Activated CD8-positive, alpha-beta memory T cell treated with anti-CD3 and anti-CD28 coated beads, Interleukin-2, amount 10 ng/mL, durations not matched to agents 7 days and 5 days (primary cell): Measurements from ENCODE around the gene FAH. TPM values are rescaled to one million over a fixed set of nuclear protein-coding genes. Genes with fewer than 3 reads are reported as not detected.
"Not testable (repeated sequence)": the region's sequence is repeated elsewhere in the genome, so short reads cannot be mapped to it uniquely, and the experiment has no call there.

Experiments
- ATAC-seq: fragments of 150-1000 bp; cut with Tn5 transposase; one replicate; pipeline ENCODE4 v1.10.0; 2021; ENCODE audit warnings: moderate library complexity
- CTCF ChIA-PET: fragments of 350-600 bp; sonication (Branson Sonifier 250); formaldehyde crosslinking; loops from one replicate; lab custom pipeline; 2021; ENCODE audit warnings: antibody characterized with exemption; lab: Charles Lee
- DNase-seq: peaks from one replicate; pipeline ENCODE4 v3.0.0-alpha.2; 2020
- H3K27ac Mint-ChIP-seq: one replicate; pipeline ENCODE4 v1.8.0; 2021; ENCODE audit warnings: mild to moderate bottlenecking, mixed read lengths
- H3K27me3 Mint-ChIP-seq: one replicate; pipeline ENCODE4 v1.8.0; 2021; ENCODE audit warnings: mixed read lengths
- H3K36me3 Mint-ChIP-seq: one replicate; pipeline ENCODE4 v1.8.0; 2021; ENCODE audit warnings: mild to moderate bottlenecking, mixed read lengths
- H3K4me1 Mint-ChIP-seq: one replicate; pipeline ENCODE4 v1.8.0; 2021; ENCODE audit warnings: mixed read lengths
- H3K4me3 Mint-ChIP-seq: one replicate; pipeline ENCODE4 v1.8.0; 2021; ENCODE audit warnings: mild to moderate bottlenecking, moderate library complexity, mixed read lengths
- H3K9me3 Mint-ChIP-seq: one replicate; pipeline ENCODE4 v1.8.0; 2022; ENCODE audit warnings: low read depth, mixed read lengths
- total RNA-seq, 2 experiments: library from RNA; stranded (reverse); gene quantifications; one replicate each; pipeline ENCODE4 v1.2.3, GENCODE V29; 2021

FAH gene
- total RNA-seq, 2 experiments from 2014 or later: 69.0 to 71.6 TPM

DNA sequence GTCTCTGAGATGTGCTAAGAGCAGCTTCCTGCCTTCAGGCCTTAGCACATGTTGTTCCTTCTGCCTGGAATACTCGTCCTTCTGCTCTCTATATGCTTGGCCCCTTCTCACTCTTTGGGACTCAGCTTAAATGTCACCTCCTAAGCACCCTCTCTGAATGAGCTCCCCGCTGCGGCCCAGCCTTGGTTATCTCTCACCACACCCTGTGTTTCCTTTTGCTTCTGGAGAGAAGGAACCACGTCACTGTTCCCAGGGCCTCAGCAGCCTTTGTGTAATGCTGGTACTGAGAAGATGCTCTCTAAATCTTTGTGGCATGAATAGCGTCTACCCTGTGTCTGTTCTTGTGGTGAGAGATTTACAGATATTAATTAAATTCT is 2.2 kb downstream of the FAH start:
- H3K27me3 Mint-ChIP-seq: no peaks in the 10 kb centered on the region
- peaks cover 45% of the 10 kb centered on the region for H3K4me1 Mint-ChIP-seq
- CTCF ChIA-PET: no interaction called here
- peaks cover 24% of the 10 kb centered on the region for H3K36me3 Mint-ChIP-seq
- peak overlapping the region; percentile 25 for H3K4me3 Mint-ChIP-seq
- DNase-seq: no peak
- no peak for ATAC-seq
- no peaks in the 10 kb centered on the region for H3K9me3 Mint-ChIP-seq
- no peak overlapping the region for H3K27ac Mint-ChIP-seq

- peak overlapping the region; percentile 30 for H3K27ac Mint-ChIP-seq
- CTCF ChIA-PET, DNase-seq, H3K9me3 Mint-ChIP-seq, H3K4me3 Mint-ChIP-seq, ATAC-seq, H3K27me3 Mint-ChIP-seq: not testable (repeated sequence)
- H3K4me1 Mint-ChIP-seq: peaks cover 51% of the 10 kb centered on the region
- peaks cover 29% of the 10 kb centered on the region for H3K36me3 Mint-ChIP-seq
These were observed 2.8 kb downstream of the FAH start for GRCh38 chr15:80155378-80156175.

DNA sequence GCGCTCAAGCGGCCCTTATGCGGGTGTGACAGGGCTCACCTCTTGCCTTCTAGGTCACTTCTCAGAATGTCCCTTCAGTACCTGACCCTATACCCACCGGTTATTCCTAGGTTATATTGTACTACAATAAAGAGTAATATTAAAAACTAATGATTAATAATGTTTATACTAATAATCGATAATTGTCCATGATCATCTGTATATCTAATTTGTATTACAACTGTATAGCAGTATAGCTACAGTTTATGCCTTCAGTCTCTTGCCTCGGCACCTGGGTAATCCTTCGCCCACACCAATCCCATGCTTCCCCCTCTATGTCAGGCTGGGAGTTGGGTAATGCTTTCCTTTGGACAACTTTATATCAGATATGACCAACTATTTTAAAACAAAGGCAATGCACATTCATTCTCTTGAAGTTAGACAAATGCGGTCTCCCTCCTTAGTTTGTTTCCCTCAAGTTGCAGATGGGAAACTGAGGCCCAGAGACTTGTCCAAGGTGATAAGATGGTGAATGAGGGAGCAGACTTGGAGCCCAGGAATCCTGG is 3.4 kb downstream of the FAH start:
- Mint-ChIP-seq H3K27ac (no peak overlapping the region), H3K4me1 (peaks cover 58% of the 10 kb centered on the region), H3K9me3 (no peaks in the 10 kb centered on the region), H3K36me3 (peaks cover 31% of the 10 kb centered on the region), H3K27me3 (no peaks in the 10 kb centered on the region), H3K4me3 (no peak overlapping the region)
- CTCF ChIA-PET: no interaction called here
- DNase-seq: no peak
- no peak for ATAC-seq

- H3K9me3 Mint-ChIP-seq: no peaks in the 10 kb centered on the region
- H3K4me1 Mint-ChIP-seq: peaks cover 59% of the 10 kb centered on the region
- H3K27me3 Mint-ChIP-seq: no peaks in the 10 kb centered on the region
- H3K4me3 Mint-ChIP-seq: no peak overlapping the region
- peak overlapping the region; percentile 15 for H3K27ac Mint-ChIP-seq
- CTCF ChIA-PET: interaction anchor here (0.6 kb wide), 1 partner anchor 27 kb away, joined by 3 read pairs; no protein-coding TSS in a partner anchor
- H3K36me3 Mint-ChIP-seq: peaks cover 40% of the 10 kb centered on the region
- DNase-seq (no peak), ATAC-seq (no peak)
These were observed 4.4 kb downstream of the FAH start for GRCh38 chr15:80157215-80157614.

DNA sequence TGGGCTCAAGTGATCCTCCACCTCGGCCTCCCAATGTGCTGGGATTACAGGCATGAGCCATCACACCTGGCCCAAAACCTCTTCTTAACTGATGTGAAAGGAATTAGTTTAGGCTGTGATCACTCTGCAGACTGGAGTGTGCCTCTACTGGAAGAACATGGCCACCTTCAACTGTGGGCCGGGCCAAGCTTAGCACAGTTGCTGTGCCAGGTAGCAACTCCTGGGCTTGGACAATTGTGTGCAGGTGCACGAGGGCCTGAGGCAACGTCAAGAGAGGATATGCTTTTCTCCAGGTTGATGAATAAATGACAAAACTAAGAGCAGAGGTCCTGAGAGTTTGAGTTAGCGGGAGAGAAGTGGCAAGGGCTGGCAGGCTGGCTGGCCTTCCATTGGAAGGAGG is 6.5 kb downstream of the FAH start:
- DNase-seq (no peak), ATAC-seq (no peak)
- Mint-ChIP-seq H3K9me3 (no peaks in the 10 kb centered on the region), H3K4me1 (peaks cover 48% of the 10 kb centered on the region), H3K27me3 (no peaks in the 10 kb centered on the region), H3K4me3 (no peak overlapping the region), H3K36me3 (peaks cover 60% of the 10 kb centered on the region), H3K27ac (peak overlapping the region; percentile 94)
- CTCF ChIA-PET: interaction anchor here (1.0 kb wide), 1 partner anchor 14 kb away, joined by 5 read pairs; no protein-coding TSS in a partner anchor

DNA sequence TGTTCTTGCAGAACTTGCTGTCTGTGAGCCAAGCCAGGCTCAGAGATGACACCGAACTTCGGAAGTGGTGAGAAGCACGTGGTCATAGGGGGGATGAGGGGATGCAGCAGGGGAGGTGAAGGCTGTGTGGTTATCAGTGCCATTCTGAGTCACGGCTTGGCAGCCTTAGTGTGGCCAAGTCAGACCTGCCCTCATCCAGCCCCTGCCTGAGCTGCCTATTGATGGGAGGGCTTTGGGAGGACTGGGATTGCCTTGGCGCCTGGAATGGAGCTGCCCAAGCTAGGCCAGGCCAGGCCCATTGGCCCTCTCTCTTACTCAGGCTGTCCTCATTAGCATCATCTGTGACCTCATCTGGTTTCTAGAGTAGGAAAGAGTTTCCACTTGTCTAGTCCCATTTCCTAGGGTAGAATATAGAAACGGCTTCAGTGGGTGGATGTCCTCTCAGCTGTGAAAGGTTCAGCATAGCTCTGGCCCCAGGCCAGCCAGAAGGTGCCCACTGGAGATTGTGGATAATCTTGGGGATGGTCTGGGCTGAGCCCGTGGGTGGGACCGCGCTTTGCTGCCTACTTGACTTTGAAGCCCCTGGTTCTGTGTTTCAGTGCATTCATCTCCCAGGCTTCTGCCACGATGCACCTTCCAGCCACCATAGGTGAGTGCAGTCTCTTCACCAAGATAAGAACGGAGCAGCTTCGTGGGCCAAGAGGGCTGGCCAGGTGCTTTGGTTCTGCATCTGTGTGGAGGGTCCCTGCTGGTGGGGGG is 7.2 kb downstream of the FAH start:
- H3K4me1 Mint-ChIP-seq: peaks cover 42% of the 10 kb centered on the region
- no peaks in the 10 kb centered on the region for H3K9me3 Mint-ChIP-seq
- H3K36me3 Mint-ChIP-seq: peaks cover 59% of the 10 kb centered on the region
- no peaks in the 10 kb centered on the region for H3K27me3 Mint-ChIP-seq
- no peak overlapping the region for H3K4me3 Mint-ChIP-seq
- CTCF ChIA-PET: interaction anchor here (0.6 to 1.9 kb wide), 4 partner anchors 8 to 1300 kb away, joined by 3 to 23 read pairs (median 4); no protein-coding TSS in a partner anchor
- ATAC-seq: peak; percentile 63
- peak overlapping the region; percentile 94 for H3K27ac Mint-ChIP-seq
- DNase-seq: peak; percentile 79

GRCh38 chr15:80160570-80161156 is 7.9 kb downstream of the FAH start:
- H3K27me3 Mint-ChIP-seq: no peaks in the 10 kb centered on the region
- CTCF ChIA-PET: interaction anchor here (0.6 to 1.9 kb wide), 5 partner anchors 9 to 1300 kb away, joined by 3 to 23 read pairs (median 3); no protein-coding TSS in a partner anchor
- peak overlapping the region; percentile 94 for H3K27ac Mint-ChIP-seq
- DNase-seq (peak; percentile 86), ATAC-seq (peak; percentile 93)
- peaks cover 54% of the 10 kb centered on the region for H3K36me3 Mint-ChIP-seq
- H3K4me1 Mint-ChIP-seq: peaks cover 35% of the 10 kb centered on the region
- H3K4me3 Mint-ChIP-seq: no peak overlapping the region
- no peaks in the 10 kb centered on the region for H3K9me3 Mint-ChIP-seq

DNA sequence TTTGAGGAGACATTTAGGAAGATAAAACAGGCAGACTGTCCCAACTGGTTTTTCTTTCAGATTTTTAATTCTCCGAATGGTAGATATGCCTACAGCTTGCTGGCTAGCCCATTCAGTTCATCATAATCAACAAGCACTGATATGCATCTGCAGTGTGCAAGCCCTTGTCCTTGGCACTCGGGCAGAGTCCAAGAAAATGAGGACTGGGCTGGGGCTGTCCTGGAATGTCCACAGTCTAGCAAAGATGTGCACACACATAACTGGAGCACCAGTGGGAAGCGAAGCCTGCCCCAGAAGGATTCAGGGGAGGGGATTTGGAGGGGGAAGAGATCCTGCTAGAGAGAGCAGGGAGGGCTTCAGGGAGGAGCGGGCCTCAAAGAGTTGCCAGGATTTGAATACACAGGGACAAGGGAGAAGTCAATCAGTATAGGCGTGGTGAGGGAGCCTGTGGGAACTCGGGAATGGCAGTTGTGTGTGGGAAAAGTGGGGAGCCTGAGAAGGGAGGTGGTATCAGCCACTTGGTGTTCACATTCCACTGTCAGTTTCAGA is 8.7 kb downstream of the FAH start:
- no peak for ATAC-seq
- DNase-seq: no peak
- Mint-ChIP-seq H3K9me3 (no peaks in the 10 kb centered on the region), H3K27me3 (no peaks in the 10 kb centered on the region), H3K4me1 (peaks cover 33% of the 10 kb centered on the region), H3K36me3 (peaks cover 52% of the 10 kb centered on the region), H3K27ac (peak overlapping the region; percentile 94), H3K4me3 (no peak overlapping the region)
- CTCF ChIA-PET: interaction anchor here (0.9 to 1.9 kb wide), 2 partner anchors 11 to 169 kb away, joined by 3 to 23 read pairs; no protein-coding TSS in a partner anchor

- no peak for ATAC-seq
- CTCF ChIA-PET: interaction anchor here (0.7 kb wide), 1 partner anchor 11 kb away, joined by 3 read pairs; no protein-coding TSS in a partner anchor
- peak overlapping the region; percentile 41 for H3K27ac Mint-ChIP-seq
These were observed 9.3 kb downstream of the FAH start for GRCh38 chr15:80162059-80162554.

DNA sequence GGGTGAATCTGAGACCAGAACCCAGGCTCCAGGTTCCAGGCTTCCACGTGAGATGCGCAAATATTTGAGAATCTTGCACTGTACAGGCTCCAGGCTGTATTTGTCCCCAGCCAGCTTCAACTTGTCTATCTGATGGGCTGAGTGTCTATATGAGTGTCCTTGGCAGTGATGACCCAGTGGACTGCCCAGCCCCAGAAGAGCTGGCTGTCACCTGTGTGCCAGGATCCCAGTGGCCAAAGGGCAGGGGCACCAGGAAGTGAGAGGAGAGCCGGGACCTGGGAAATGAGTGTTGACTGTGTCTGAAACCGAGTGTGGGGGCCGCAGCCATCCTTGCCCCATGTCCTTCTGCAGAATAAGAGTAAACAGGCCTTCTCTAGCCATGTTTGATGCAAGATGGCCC is 10.4 kb downstream of the FAH start:
- Mint-ChIP-seq H3K36me3 (peaks cover 52% of the 10 kb centered on the region), H3K4me3 (no peak overlapping the region), H3K27ac (no peak overlapping the region), H3K27me3 (no peaks in the 10 kb centered on the region), H3K9me3 (no peaks in the 10 kb centered on the region), H3K4me1 (peaks cover 29% of the 10 kb centered on the region)
- DNase-seq (no peak), ATAC-seq (no peak)
- CTCF ChIA-PET: no interaction called here

More at GRCh38 chr15:80162059-80162554, 9.3 kb downstream of the FAH start:
- H3K9me3 Mint-ChIP-seq: no peaks in the 10 kb centered on the region
- H3K27me3 Mint-ChIP-seq: no peaks in the 10 kb centered on the region
- DNase-seq: no peak
- H3K4me3 Mint-ChIP-seq: no peak overlapping the region
- H3K4me1 Mint-ChIP-seq: peaks cover 33% of the 10 kb centered on the region
- peaks cover 52% of the 10 kb centered on the region for H3K36me3 Mint-ChIP-seq

DNA sequence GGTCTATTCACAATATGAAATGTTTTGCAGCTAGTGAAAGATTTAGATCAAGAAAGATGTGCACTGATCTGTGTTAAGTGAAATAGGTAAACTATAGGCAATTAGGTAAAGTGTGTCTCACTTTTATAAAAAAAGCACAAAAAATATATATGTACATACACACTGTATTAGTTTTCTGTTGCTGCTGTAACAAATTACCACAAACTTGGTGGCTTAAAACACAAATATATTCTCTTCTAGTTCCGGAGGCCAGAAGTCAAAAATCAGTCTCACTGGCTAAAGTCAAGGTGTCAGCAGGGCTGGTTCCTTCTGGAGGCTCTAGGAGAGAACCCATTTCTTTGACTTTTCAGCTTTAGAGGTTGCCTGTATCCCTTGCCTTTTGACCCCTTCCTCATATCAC is 11.1 kb downstream of the FAH start:
- Mint-ChIP-seq H3K36me3 (peaks cover 53% of the 10 kb centered on the region), H3K4me1 (peaks cover 27% of the 10 kb centered on the region), H3K4me3 (no peak overlapping the region), H3K27me3 (no peaks in the 10 kb centered on the region), H3K27ac (no peak overlapping the region), H3K9me3 (no peaks in the 10 kb centered on the region)
- no peak for ATAC-seq
- no peak for DNase-seq
- CTCF ChIA-PET: interaction anchor here (1.3 kb wide), 1 partner anchor 9 kb away, joined by 6 read pairs; no protein-coding TSS in a partner anchor

DNA sequence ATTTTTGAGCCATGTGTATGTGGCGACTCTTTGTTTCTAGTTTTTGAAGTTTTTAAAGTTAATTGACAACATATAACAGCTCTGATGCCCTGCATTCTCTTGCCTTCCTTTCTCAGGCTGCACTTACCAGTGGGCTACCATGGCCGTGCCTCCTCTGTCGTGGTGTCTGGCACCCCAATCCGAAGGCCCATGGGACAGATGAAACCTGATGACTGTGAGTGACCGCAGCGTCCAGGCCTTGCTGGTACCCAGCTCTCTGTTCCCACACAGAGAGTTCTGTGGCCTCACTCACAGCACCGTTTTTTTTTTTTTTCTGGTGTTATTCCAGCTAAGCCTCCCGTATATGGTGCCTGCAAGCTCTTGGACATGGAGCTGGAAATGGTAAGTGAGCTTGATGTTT is 15.1 kb downstream of the FAH start:
- H3K4me3 Mint-ChIP-seq: no peak overlapping the region

More for the DNA sequence above, 15.1 kb downstream of the FAH start:
- Mint-ChIP-seq H3K36me3 (peaks cover 29% of the 10 kb centered on the region), H3K27ac (no peak overlapping the region), H3K9me3 (no peaks in the 10 kb centered on the region), H3K27me3 (no peaks in the 10 kb centered on the region), H3K4me1 (peaks cover 4% of the 10 kb centered on the region)
- ATAC-seq (no peak), DNase-seq (no peak)
- CTCF ChIA-PET: no interaction called here
